Omental fat pad (tissue), 4 donors: ENCODE data around the gene FANCG. TPM values are rescaled to one million over a fixed set of nuclear protein-coding genes. Genes with fewer than 3 reads are reported as not detected.

Experiments used
- ATAC-seq: fragments of 150-250 bp; one replicate; pipeline ENCODE4 v1.9.1; 2016; ENCODE audit warnings: mild to moderate bottlenecking, moderate library complexity; ENCODE audit not compliant: low FRiP score
- DNase-seq: peaks from one replicate; pipeline ENCODE4 v3.0.0-alpha.2; 2019; ENCODE audit warnings: low spot score
- total RNA-seq, 4 donors: library from RNA; depleted of rRNA; stranded (reverse); fragments of >200 nt; gene quantifications; one replicate each; pipeline ENCODE4 v1.1.0, GENCODE V29; 2016
- TF ChIP-seq, protein P1 (sequence below), 3 donors: fragments of 450-650 bp; IDR thresholded peaks; one replicate each; pipeline ENCODE4 v1.5.1; 2016 to 2017; ENCODE audit warnings: antibody characterized with exemption in 3 of 3, mild to moderate bottlenecking in 3 of 3, moderate library complexity in 2 of 3

FANCG gene
- total RNA-seq: 10 to 100 TPM in 3 of 4 donors, 1 to 10 TPM in 1; 8.1 to 20.0 (median 14.1) TPM

- ATAC-seq: peak; percentile 98
- DNase-seq: peak; percentile 60
- TF ChIP-seq, protein P1, sequence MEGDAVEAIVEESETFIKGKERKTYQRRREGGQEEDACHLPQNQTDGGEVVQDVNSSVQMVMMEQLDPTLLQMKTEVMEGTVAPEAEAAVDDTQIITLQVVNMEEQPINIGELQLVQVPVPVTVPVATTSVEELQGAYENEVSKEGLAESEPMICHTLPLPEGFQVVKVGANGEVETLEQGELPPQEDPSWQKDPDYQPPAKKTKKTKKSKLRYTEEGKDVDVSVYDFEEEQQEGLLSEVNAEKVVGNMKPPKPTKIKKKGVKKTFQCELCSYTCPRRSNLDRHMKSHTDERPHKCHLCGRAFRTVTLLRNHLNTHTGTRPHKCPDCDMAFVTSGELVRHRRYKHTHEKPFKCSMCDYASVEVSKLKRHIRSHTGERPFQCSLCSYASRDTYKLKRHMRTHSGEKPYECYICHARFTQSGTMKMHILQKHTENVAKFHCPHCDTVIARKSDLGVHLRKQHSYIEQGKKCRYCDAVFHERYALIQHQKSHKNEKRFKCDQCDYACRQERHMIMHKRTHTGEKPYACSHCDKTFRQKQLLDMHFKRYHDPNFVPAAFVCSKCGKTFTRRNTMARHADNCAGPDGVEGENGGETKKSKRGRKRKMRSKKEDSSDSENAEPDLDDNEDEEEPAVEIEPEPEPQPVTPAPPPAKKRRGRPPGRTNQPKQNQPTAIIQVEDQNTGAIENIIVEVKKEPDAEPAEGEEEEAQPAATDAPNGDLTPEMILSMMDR (IDR thresholded peaks at IDR 0.05): no peak
Observed at GRCh38 chr9:35079426-35080341, at the start of gene FANCG. TSS of gene FANCG (minus strand) at chr9:35079942. CDS start at chr9:35079524, 418 bp downstream.

- TF ChIP-seq, protein P1 (IDR thresholded peaks at IDR 0.05): peak in 2 of 3 donors; percentile 16 to 44
- DNase-seq: peak; percentile 63
- peak; percentile 79 for ATAC-seq
Observed at GRCh38 chr9:35116898-35117551, 37.3 kb upstream of the FANCG start.

- TF ChIP-seq, protein P1 (IDR thresholded peaks at IDR 0.05): no peak
- ATAC-seq (peak; percentile 0), DNase-seq (no peak)
Observed at GRCh38 chr9:35116539-35116897, 36.8 kb upstream of the FANCG start.

- ATAC-seq: peak; percentile 64
- DNase-seq: peak; percentile 92
- TF ChIP-seq, protein P1 (IDR thresholded peaks at IDR 0.05): no peak
Observed at GRCh38 chr9:35115680-35116538, 36.2 kb upstream of the FANCG start, which contains the start of gene ATOSB. TSS of gene ATOSB (minus strand) at chr9:35115862. CDS start at chr9:35108274, 7,588 bp downstream.

DNA sequence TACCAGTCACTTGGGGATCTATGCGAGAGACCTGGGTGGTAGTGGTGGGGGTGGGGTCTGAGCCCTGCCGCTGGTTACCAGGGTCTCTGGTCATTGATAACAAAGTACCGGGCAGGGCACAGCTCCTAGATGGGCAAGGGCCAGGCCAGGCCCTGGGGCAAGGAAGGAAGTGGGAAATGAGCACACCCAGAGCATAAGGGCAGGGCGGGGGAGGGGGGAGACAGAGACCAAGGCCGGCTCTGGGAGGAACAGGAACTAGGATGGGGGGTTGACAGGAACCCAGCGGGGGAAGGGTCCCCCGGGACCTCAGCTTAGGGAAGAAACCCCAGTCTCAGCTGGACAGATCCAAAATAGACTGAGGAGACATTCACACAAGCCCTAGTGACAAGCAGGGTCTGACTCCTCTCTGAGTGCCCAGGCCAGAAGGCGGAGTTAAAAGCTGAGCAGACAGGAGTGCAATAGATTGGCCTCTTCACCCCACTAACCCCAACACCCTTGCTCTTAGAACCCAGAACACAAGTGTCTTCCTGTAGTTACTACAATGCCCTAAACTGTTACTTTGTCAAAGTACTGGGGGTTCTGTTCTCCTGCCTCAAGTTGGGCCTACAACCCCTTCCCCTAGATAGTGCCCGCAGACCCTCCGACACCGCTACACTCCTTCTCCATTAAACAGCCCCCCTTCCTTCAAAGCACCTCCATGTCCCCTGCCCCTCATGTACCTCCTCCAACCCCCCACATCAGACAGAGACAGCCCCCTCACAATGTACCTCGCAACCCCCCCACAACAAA, 35.3 kb upstream of the FANCG start:
- TF ChIP-seq, protein P1 (IDR thresholded peaks at IDR 0.05): no peak
- DNase-seq (peak; percentile 52), ATAC-seq (no peak)
